Left cardiac atrium (tissue), 4 donors: ENCODE measurements around the gene ARHGAP19. TPM values are rescaled to one million over a fixed set of nuclear protein-coding genes. Genes with fewer than 3 reads are reported as not detected.

Source experiments
- ATAC-seq, 2 donors: fragments of 200-7000 bp; cut with Tn5 transposase; one replicate each; pipeline ENCODE4 v1.9.1; 2020; ENCODE audit warnings: mild to moderate bottlenecking in 2 of 2, moderate library complexity in 2 of 2
- DNase-seq: peaks from one replicate; pipeline ENCODE4 v3.0.0-alpha.2; 2020
- intact Hi-C, 2 donors: fragments of 100-400 bp; cut with DNase I; formaldehyde crosslinking; loops; one replicate each; pipeline versions ENCODE4 v1.14.1 to v1.15.1; 2022 to 2023
- long read RNA-seq: library from polyadenylated mRNA; unstranded; transcript quantifications from one replicate; pipeline ENCODE4 v2.0.0, GENCODE V29; 2021
- total RNA-seq, 2 donors: library from RNA; stranded (reverse); fragmentation: NEBNext Ultra II Directional; extraction: Animal tissue kit (Norgen Biotek cat#: 25700); gene quantifications; one replicate each; pipeline ENCODE4 v1.2.1, GENCODE V29; 2021
- donor health status: DM: no; HTN: yes; CAD: no.
- donor health status: DM: no; HTN: yes; CAD: no; lungs with severe emphysema.
- donor health status: DM: yes; HTN: yes; CAD: no.
- donor health status: Dilated cardiomyopathy.

The ARHGAP19 gene, protein sequence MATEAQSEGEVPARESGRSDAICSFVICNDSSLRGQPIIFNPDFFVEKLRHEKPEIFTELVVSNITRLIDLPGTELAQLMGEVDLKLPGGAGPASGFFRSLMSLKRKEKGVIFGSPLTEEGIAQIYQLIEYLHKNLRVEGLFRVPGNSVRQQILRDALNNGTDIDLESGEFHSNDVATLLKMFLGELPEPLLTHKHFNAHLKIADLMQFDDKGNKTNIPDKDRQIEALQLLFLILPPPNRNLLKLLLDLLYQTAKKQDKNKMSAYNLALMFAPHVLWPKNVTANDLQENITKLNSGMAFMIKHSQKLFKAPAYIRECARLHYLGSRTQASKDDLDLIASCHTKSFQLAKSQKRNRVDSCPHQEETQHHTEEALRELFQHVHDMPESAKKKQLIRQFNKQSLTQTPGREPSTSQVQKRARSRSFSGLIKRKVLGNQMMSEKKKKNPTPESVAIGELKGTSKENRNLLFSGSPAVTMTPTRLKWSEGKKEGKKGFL
- 1 to 10 TPM; 4.4 to 7.6 TPM for total RNA-seq
- long read RNA-seq, full-length matches to known transcripts = 1 of 5 reads
- long read RNA-seq, partial matches to known transcripts = 1 of 5 reads
- long read RNA-seq, other reads (novel, unspliced or antisense) = 3 of 5 reads

- peak; percentile 99 for ATAC-seq
Observed at GRCh38 chr10:97292097-97292861, at the start of gene ARHGAP19. Gene ARHGAP19 (minus strand): TSS chr10:97292637. CDS start chr10:97292627, 10 bp downstream.

GRCh38 chr10:97341416-97341815, 49.0 kb upstream of the ARHGAP19 start:
- intact Hi-C loops = no loop called here
- DNase-seq = no peak
- no peak for ATAC-seq

More at GRCh38 chr10:97292097-97292861, at the start of gene ARHGAP19:
- peak; percentile 95 for DNase-seq
- intact Hi-C loops = loop anchor here in 1 of 2 donors (5.0 kb wide), 1 partner anchor 40 kb away; the partner anchor contains the start of gene FRAT2

DNA sequence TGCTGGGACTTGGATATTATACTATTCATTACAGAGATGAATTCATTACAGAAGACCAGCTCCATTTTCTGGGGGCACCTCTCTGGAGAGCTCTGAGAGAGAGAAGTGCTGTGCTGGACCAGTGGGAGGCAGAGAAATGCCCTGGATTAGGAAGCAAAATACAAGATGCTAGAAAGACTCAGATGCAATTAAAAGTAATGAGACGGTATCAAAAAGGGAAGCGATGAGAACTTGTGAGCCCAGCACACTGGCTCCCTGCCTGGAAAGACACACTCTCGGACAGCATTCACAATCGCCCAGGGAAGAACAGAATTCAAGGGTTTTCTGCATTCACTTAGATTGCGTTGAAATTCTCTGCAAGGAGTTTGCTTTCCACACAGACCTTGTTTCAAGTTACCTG, 45.6 kb upstream of the ARHGAP19 start:
- no peak for ATAC-seq
- intact Hi-C loops = loop anchor here in 1 of 2 donors (10.0 kb wide), 1 partner anchor 53 kb away; no protein-coding TSS in a partner anchor
- DNase-seq = no peak

GRCh38 chr10:97336942-97337831, 44.8 kb upstream of the ARHGAP19 start:
- ATAC-seq = no peak
- intact Hi-C loops = loop anchor here in 1 of 2 donors (10.0 kb wide), 1 partner anchor 52 kb away; no protein-coding TSS in a partner anchor
- DNase-seq = no peak

- intact Hi-C loops = loop anchor here in 1 of 2 donors (10.0 kb wide), 1 partner anchor 52 kb away; no protein-coding TSS in a partner anchor
- ATAC-seq (no peak), DNase-seq (no peak)
Observed at GRCh38 chr10:97336446-97336845, 44.0 kb upstream of the ARHGAP19 start.

- intact Hi-C loops = loop anchor here in 1 of 2 donors (10.0 kb wide), 1 partner anchor 51 kb away; no protein-coding TSS in a partner anchor
- DNase-seq (no peak), ATAC-seq (no peak)
Observed at GRCh38 chr10:97336006-97336405, 43.6 kb upstream of the ARHGAP19 start.

GRCh38 chr10:97335188-97335619, 42.8 kb upstream of the ARHGAP19 start:
- intact Hi-C loops = loop anchor here in 1 of 2 donors (10.0 kb wide), 1 partner anchor 50 kb away; no protein-coding TSS in a partner anchor
- ATAC-seq (no peak), DNase-seq (no peak)

DNA sequence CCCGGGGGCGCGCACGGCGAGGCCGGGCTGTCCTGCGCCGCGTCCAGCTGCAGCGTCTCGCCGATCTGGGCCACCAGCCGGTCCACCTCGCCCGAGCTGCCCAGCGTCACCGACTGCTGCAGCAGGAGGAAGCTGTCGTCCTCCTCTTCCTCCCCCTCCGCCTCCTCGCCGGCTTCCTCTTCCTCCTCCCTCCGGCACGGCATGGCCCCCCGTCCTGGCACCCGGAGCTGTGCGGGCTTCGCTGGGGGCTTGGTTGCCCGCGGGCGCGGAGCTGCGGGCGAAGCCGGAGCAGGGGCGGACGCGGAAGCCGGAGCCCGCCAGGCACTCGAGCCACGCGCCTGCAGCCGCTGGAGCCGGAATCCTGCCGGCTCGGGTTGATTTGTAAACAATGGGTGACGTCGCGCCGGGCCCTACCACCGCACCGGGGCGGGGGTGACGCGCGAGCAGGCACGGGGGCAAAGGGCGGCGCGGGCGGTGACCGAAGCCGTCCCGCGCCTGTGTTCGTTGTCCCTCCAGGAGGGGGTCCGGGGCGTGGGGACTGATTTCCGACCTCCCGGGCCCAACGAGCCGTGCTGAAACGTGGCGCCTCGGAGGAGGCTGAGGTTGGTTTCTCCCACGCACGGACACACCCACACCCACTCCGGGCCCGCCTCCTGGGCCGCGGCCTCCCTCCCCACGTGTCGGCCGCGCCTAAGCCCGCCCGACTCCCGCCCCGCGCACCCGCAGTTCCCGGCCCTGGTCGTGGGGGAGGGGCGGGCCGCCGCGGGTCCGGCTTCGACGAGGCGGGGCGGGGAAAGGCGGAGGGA, 42.1 kb upstream of the ARHGAP19 start, which contains the start of gene FRAT2:
FRAT2 (minus strand) TSS at position 360 of the 806 bp plus-strand sequence; CDS start at position 203, 157 bp downstream.
- ATAC-seq = peak; percentile 97
- intact Hi-C loops = loop anchor here (5.0 to 10.0 kb wide), 2 partner anchors 42 to 50 kb away; partner anchors contain the start of gene ARHGAP19 (in 1 of the 2)
- DNase-seq = peak; percentile 91

DNA sequence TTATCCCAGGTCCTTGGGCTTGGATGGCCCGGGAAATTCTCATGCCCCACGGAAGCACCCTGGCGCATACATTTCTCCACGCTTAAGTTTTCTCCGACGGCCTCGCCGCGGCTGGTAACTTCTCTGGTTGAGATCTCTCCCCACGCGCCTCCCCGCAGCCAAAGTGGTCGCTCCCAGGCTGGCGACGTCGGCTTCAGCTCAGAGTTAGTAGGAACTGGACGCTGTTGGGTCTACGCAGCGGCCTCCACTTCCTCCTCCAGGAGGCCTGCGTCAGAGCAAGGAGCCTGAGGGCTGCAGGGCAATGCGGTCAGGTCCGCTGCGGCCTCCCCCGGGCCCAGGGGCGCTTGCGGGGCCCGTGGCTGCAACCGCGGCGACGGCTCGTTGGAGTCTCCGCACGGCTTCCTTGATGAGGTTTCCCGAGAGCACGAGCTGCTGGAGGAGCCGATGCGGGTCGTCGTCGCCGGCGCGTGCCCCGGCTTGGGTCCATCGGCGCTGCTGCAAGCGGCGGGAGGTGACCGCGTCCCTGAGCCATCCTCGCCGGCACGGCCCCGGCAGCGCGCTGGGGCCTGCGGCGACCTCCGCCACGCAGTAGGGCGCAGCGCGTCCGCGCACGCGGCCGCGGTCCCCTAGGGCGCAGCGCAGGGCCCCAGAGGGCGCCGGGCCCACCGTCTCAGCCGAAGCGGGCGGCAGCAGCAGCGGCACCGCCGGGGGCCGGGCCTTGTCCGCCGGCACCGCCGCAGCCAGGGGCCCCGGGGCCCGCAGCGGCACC, 41.3 kb upstream of the ARHGAP19 start:
- intact Hi-C loops = loop anchor here (2.0 to 10.0 kb wide), 3 partner anchors 41 to 55 kb away; partner anchors contain the start of gene ARHGAP19 (in 1 of the 2)
- ATAC-seq (peak; percentile 4 to 24), DNase-seq (peak; percentile 66)

GRCh38 chr10:97333351-97333600, 40.8 kb upstream of the ARHGAP19 start:
- ATAC-seq = no peak
- intact Hi-C loops = loop anchor here (2.0 to 10.0 kb wide), 3 partner anchors 41 to 54 kb away; partner anchors contain the start of gene ARHGAP19 (in 1 of the 2)
- DNase-seq = no peak

DNA sequence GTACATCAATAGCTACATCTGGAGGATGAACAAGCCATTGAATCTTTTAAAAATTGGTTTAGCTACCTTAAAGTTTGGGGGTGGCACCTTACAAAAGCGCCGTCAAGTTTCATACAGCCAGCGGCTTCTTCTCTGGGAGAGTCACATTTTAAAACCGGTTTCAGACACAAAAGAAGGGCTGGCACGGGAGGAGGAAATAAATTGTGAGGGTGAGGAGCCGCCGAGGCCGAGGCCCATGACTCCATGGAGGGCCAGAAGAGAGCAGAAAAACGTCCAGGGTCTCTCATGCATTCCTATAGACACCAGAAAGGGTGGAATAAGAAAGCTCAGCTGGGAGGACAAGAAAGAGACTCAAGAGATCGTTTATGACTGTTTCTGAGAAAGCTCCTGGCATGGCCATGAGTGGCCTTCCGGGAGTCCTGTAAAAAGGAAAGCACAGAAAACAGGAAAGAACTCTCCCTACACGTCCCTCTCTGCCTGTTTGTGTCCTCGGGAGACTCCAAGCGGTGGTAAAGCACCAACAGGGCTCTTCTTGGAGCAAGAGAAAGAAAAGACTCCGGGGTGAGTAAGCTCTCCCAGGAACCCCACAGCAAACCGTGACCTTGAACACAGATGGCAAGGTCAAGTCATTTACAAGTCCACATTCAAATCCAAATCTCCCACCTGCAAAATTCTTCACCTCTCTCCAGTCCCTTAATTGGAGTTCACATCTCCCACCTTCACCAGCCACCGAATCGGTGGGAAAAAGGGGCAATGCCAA, 40.3 kb upstream of the ARHGAP19 start:
- DNase-seq (peak; percentile 41), ATAC-seq (peak; percentile 16 to 34)
- intact Hi-C loops = loop anchor here (2.0 to 10.0 kb wide), 3 partner anchors 40 to 54 kb away; partner anchors contain the start of gene ARHGAP19 (in 1 of the 2)

DNA sequence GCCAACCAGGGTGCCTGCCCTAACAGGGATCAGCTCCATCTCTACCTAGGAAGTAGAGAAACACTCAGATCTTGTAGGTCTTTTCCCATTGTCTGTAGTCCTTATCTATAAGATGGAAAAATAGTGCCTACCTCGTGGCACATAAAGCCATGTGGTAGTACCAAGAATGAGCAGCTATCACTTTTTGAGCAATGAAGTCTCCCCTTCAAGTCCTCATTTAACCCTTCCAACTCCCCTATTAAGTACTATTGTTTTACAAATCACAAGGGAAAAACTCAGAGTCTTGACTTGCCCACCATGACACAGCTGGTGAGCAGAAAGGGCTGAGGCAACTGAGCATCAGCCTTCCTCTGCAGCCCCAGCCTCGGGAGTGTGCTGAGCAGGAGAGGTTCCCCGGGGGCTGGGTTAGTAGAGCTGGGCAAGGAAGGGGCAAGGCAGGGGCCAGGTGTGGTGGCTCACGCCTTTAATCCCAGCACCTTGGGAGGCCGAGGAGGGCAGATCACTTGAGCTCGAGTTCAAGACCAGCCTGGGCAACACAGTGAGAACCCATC, 38.8 kb upstream of the ARHGAP19 start:
- DNase-seq (no peak), ATAC-seq (no peak)
- intact Hi-C loops = loop anchor here (5.0 to 10.0 kb wide), 2 partner anchors 39 to 46 kb away; partner anchors contain the start of gene ARHGAP19 (in 1 of the 2)

- ATAC-seq (no peak), DNase-seq (no peak)
- intact Hi-C loops = loop anchor here (5.0 to 10.0 kb wide), 2 partner anchors 37 to 45 kb away; partner anchors contain the start of gene ARHGAP19 (in 1 of the 2)
Observed at GRCh38 chr10:97329766-97330165, 37.3 kb upstream of the ARHGAP19 start.

DNA sequence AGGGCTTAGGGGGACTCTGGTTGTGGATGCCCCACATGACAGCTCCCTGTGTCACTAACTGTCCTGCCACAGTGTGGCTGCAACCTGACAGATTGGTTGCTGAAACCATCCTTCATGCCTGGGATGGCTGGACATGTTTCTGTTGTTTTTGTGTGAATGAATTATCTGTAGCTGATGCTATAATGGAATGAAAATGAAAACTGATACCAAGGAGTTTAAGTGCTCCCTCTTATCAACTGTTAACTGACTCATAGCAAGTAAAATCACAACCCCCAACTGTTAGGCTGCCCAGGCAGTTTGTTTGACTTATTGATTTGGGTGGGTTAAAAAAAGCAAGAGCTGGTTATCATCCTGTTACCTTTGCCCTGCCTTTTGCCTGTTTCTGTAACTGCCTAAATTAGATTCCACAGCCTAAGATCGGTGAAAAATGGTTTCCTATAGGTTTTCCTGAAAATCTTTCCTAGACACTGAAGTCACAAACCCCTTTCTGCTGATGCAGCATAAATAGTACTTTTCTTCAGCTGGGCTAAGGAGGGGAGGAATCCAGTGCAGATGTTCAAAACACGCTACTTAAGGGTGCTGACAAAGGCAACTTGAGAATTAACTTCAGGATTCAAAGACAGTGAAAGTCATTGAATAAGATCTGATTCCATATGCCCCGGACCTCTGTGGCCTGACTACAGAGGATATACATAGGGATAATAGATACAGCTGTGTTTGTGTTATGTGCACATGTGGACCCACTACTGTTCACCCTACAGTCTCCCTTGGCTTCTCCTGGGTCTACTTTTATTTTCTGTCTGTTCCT, 36.4 kb upstream of the ARHGAP19 start:
- ATAC-seq = no peak

More for the DNA sequence above, 36.4 kb upstream of the ARHGAP19 start:
- no peak for DNase-seq
- intact Hi-C loops = no loop called here
